GM12892 (cell line): ENCODE data around the gene HOXC5.

ENCODE experiments used
- POLR2A ChIP-seq: IDR thresholded peaks from 2 replicates; pipeline ENCODE4 v1.6.1; 2011; ENCODE audit warnings: low read depth, low read length, control low read depth
- POLR2AphosphoS5 ChIP-seq: IDR thresholded peaks from 2 replicates; pipeline ENCODE4 v1.6.1; 2011; ENCODE audit warnings: low read depth, low read length, control low read depth

DNA sequence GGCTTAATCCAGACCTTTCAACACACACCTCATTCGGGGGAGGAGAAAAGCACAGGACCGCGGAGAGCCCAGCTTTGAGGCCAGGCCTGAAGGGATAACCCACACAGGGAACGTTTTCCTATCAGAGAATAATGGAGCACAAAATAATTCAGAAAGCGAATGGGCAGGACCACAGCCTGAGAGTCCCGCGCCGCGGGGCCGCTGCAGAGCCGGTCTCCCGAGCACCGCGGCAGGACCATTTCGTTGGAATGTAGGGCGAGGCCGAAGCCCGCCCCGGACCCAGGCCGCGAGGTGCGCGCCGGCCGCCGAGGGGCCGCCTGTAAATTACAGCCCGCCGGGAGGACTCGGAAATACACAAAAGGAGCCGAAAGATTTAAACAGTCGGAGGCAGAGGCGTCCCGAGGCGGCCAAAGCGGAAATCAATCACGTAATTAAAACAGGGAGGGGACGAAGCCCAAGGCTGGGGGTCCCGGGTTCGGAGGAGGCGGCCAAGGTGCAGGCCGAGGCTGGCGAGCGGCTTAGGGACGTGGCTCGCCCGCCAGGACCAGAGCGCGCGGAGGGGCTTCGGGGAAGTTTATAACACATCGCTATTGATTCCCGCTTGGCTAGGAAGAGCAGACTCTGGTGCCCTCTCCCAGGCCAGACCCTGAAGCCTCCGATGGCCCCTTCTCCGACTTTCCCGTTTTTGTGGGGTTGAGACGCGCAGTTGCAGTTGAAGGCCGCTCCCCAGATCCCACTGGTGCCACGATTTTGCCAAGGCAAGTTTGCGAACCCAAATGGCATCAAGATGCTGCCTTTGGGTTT, 14.5 kb downstream of the HOXC5 start:
- TF ChIP-seq POLR2AphosphoS5 (no peak), POLR2A (no peak)
